ENCODE results near the gene ARRB1. TPM values are rescaled to one million over a fixed set of nuclear protein-coding genes. Genes with fewer than 3 reads are reported as not detected.

The ARRB1 gene
- total and polyA plus RNA-seq, 2 of the 13 experiments (the other 11 are each of a cell fraction or from before 2014, with no cell fraction given): 22.5 to 35.7 TPM

DNA sequence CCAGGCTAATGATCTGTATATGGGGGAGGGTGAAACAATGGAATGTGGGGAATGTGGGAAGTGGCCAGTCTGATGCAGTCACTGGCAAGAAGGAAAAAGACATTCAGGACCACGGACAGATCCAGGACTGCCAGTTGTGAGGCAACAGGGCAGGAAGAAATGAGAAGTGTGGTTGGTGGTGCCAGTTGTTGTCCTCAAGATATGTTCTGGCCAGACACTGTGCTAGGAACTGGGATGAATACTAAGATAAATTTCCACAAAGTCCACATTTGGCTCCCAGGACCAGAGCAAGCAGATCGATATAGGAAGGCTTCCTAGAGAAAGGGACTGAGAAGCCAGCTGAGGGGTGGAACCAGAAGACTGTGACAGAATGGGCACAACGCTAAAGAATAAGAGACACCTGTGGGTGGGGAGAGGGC is 117.7 kb downstream of the ARRB1 start (continued):
- TF ChIP-seq KAT8 (CRISPR knock-in tag; IDR thresholded peaks at IDR 0.05) (0 out of 2 replicates have a peak, but pooled peaks have one; percentile 17), SMARCE1 (IDR thresholded peaks at IDR 0.05; ENCODE audit: borderline replicate concordance) (no peak), CREB1 (IDR thresholded peaks at IDR 0.05) (no peak), CREB1 (CRISPR knock-in tag; IDR thresholded peaks at IDR 0.05) (no peak), ZNF720 (CRISPR knock-in tag; IDR thresholded peaks at IDR 0.05) (0 out of 2 replicates have a peak, but pooled peaks have one; percentile 64), AGO2 (optimal IDR thresholded peaks at IDR 0.05; ENCODE audit: low read depth, low read length) (no peak), TGIF2 (CRISPR knock-in tag; IDR thresholded peaks at IDR 0.05) (peak; percentile 91), PTBP1 (IDR thresholded peaks at IDR 0.05; ENCODE audit: low read depth, low read length, poor library complexity, severe bottlenecking) (no peak), ZNF20 (CRISPR knock-in tag; IDR thresholded peaks at IDR 0.05) (no peak), IRX3 (CRISPR knock-in tag; IDR thresholded peaks at IDR 0.05; ENCODE audit: borderline replicate concordance, low read depth) (no peak), ZNF782 (CRISPR knock-in tag; IDR thresholded peaks at IDR 0.05; ENCODE audit: borderline replicate concordance) (no peak), ZSCAN30 (CRISPR knock-in tag; IDR thresholded peaks at IDR 0.05) (no peak), ZNF383 (CRISPR knock-in tag; IDR thresholded peaks at IDR 0.05; ENCODE audit: borderline replicate concordance) (no peak), ZNF331 (CRISPR knock-in tag; IDR thresholded peaks at IDR 0.05) (peak; percentile 79), SNAI1 (CRISPR knock-in tag; IDR thresholded peaks at IDR 0.05; ENCODE audit: borderline replicate concordance) (no peak)
- TF ChIP-seq, protein P1, sequence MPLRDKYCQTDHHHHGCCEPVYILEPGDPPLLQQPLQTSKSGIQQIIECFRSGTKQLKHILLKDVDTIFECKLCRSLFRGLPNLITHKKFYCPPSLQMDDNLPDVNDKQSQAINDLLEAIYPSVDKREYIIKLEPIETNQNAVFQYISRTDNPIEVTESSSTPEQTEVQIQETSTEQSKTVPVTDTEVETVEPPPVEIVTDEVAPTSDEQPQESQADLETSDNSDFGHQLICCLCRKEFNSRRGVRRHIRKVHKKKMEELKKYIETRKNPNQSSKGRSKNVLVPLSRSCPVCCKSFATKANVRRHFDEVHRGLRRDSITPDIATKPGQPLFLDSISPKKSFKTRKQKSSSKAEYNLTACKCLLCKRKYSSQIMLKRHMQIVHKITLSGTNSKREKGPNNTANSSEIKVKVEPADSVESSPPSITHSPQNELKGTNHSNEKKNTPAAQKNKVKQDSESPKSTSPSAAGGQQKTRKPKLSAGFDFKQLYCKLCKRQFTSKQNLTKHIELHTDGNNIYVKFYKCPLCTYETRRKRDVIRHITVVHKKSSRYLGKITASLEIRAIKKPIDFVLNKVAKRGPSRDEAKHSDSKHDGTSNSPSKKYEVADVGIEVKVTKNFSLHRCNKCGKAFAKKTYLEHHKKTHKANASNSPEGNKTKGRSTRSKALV (CRISPR knock-in tag; IDR thresholded peaks at IDR 0.05): 0 out of 2 replicates have a peak, but pooled peaks have one; percentile 35
- TF ChIP-seq, protein P2, sequence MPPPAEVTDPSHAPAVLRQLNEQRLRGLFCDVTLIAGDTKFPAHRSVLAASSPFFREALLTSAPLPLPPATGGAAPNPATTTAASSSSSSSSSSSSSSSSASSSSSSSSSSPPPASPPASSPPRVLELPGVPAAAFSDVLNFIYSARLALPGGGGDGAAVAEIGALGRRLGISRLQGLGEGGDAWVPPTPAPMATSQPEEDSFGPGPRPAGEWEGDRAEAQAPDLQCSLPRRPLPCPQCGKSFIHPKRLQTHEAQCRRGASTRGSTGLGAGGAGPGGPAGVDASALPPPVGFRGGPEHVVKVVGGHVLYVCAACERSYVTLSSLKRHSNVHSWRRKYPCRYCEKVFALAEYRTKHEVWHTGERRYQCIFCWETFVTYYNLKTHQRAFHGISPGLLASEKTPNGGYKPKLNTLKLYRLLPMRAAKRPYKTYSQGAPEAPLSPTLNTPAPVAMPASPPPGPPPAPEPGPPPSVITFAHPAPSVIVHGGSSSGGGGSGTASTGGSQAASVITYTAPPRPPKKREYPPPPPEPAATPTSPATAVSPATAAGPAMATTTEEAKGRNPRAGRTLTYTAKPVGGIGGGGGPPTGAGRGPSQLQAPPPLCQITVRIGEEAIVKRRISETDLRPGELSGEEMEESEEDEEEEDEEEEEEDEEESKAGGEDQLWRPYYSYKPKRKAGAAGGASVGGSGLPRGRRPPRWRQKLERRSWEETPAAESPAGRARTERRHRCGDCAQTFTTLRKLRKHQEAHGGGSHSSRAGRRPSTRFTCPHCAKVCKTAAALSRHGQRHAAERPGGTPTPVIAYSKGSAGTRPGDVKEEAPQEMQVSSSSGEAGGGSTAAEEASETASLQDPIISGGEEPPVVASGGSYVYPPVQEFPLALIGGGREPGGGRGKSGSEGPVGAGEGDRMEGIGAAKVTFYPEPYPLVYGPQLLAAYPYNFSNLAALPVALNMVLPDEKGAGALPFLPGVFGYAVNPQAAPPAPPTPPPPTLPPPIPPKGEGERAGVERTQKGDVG (CRISPR knock-in tag; IDR thresholded peaks at IDR 0.05; ENCODE audit: borderline replicate concordance): no peak
- TF ChIP-seq, protein P3, sequence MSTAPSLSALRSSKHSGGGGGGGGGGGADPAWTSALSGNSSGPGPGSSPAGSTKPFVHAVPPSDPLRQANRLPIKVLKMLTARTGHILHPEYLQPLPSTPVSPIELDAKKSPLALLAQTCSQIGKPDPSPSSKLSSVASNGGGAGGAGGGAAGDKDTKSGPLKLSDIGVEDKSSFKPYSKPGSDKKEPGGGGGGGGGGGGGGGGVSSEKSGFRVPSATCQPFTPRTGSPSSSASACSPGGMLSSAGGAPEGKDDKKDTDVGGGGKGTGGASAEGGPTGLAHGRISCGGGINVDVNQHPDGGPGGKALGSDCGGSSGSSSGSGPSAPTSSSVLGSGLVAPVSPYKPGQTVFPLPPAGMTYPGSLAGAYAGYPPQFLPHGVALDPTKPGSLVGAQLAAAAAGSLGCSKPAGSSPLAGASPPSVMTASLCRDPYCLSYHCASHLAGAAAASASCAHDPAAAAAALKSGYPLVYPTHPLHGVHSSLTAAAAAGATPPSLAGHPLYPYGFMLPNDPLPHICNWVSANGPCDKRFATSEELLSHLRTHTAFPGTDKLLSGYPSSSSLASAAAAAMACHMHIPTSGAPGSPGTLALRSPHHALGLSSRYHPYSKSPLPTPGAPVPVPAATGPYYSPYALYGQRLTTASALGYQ (CRISPR knock-in tag; IDR thresholded peaks at IDR 0.05): no peak
- TF ChIP-seq, protein P4, sequence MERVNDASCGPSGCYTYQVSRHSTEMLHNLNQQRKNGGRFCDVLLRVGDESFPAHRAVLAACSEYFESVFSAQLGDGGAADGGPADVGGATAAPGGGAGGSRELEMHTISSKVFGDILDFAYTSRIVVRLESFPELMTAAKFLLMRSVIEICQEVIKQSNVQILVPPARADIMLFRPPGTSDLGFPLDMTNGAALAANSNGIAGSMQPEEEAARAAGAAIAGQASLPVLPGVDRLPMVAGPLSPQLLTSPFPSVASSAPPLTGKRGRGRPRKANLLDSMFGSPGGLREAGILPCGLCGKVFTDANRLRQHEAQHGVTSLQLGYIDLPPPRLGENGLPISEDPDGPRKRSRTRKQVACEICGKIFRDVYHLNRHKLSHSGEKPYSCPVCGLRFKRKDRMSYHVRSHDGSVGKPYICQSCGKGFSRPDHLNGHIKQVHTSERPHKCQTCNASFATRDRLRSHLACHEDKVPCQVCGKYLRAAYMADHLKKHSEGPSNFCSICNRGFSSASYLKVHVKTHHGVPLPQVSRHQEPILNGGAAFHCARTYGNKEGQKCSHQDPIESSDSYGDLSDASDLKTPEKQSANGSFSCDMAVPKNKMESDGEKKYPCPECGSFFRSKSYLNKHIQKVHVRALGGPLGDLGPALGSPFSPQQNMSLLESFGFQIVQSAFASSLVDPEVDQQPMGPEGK (CRISPR knock-in tag; IDR thresholded peaks at IDR 0.05): 0 out of 2 replicates have a peak, but pooled peaks have one; percentile 20
- TF ChIP-seq, protein P5, sequence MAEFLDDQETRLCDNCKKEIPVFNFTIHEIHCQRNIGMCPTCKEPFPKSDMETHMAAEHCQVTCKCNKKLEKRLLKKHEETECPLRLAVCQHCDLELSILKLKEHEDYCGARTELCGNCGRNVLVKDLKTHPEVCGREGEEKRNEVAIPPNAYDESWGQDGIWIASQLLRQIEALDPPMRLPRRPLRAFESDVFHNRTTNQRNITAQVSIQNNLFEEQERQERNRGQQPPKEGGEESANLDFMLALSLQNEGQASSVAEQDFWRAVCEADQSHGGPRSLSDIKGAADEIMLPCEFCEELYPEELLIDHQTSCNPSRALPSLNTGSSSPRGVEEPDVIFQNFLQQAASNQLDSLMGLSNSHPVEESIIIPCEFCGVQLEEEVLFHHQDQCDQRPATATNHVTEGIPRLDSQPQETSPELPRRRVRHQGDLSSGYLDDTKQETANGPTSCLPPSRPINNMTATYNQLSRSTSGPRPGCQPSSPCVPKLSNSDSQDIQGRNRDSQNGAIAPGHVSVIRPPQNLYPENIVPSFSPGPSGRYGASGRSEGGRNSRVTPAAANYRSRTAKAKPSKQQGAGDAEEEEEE (CRISPR knock-in tag; IDR thresholded peaks at IDR 0.05; ENCODE audit: borderline replicate concordance): no peak
